ENCODE results near the gene BLTP2.
"Not testable (repeated sequence)": the region's sequence is repeated elsewhere in the genome, so short reads cannot be mapped to it uniquely, and the experiment has no call there.

Gene BLTP2

DNA sequence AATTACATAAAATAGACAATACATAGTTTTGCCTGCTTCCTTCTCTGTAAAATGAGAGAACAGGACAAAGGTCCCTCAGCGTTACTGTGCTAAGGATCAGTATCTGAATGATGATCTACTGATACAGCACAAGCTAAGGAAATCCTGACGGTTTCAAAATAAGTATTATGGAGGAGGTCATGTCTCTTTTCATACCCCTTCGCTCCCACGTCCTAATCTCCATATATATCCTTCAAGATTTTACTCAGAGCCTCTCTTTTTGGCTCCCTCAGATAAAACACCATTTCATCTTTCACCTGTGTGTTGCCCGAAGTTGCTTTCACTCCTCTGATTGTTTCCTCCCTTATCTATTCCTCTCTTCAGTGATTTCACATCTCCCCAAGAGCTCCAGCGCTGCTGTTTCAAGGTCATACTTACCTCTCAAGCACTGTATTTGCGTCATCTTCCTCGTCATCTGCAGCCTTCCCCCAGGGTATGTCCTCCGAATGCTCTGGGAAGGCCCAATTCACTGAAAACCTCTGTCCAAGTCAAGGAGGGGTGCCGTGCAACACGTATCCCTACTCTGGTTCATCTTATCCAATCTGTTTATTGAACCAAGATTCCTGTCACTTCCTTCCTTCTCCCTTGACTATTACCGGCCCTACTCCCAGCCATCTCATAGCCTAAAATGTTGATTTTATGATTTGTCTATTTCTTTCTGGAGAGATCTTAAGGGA, 1.2 kb upstream of the BLTP2 start:
- DNase-seq (ENCODE audit: low read depth, low spot score): no peak

DNA sequence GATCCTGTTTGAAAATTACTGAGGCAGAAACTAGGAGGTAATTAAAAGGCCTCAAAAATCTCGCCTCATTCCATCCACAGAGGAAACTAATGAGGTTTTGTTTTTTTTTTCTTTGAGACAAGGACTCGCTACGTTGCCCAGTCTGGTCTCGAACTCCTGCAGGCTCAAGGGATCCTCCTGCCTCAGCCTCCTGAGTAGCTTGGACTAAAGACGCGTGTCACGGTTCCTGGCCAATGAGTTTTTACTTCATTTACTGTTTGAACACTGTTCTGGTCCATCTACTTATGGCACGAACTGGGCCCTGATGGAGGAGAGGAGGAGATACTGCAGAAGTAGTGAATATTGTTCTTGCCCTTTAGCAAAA, 600 bp upstream of the BLTP2 start:
- no peak for DNase-seq (ENCODE audit: low read depth, low spot score)

DNA sequence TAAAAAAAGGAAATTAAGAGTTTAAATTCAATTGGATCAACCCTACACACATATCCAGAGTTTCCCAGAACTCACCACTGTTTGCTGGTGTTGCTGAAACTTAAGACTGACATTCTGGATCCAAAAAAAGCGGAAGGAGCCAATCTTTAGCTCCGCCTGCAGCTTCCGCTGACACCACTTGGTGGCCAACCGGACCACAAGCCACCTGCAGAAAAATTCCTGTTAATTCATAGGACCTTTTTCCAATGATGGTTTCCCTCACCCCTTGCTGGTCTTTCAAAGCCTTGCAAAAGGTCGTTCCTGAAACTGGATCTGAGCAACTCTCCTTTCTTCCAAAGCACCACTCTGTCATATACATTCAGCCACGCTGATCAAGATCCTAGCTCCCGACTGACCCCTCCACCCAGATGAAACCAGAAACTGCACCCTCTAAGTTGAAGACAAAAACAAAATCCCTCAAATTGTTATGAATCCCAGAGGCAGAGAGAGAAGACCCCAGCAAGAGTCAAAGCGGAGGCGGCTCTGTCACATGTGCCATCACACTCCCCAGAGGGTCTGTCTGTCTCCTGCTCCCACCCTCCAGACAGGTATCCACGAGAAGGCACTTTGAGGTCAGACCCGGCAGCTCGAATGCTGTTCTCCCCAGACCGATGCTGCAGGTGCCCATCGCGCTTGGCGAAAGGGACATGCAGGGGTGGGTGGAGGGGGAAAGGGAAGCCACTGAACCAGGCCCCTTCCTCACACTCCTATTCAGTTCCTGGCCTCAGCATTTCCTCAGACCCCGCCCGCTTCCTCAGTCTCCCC, 773 bp downstream of the BLTP2 start:
- peak; percentile 7 for DNase-seq (ENCODE audit: low read depth, low spot score)

DNA sequence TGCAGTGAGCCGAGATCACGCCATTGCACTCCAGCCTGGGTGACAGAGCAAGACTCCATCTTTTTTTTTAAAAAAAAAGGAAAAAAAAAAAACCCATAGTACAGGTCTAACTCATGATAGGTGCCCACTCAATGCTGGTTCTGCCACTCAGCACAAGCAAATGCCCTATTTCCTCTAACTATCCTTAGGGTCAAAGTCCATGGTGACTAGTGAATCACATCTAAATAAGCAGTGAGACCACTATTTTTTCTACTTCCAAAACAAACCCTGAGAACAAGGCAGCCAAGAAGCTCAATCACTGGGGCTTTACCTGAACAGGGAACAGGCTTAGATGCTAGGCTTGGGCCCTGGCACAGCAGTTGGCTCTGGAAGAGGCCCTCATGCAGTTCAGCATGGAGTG, 3.4 kb downstream of the BLTP2 start:
- no peak for DNase-seq (ENCODE audit: low read depth, low spot score)

DNA sequence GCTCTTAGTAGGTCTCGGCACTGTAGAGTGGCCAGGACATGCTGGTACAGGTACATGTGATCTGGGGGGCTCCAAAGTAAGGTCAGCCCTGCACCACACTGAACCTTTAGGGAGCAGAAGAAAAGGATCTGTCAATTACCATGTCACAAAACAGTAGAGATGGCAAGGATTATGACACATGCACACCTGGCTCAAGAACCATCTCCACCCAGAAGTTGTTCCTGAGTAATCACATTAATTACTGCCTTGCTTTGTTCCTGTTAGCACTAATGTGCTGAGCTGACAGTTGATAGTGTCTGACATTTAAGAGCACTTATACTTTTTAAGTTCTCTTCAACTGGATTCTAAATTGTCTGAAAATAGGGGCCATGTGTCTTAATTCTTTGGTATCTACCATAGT, 9.5 kb downstream of the BLTP2 start:
- DNase-seq (ENCODE audit: low read depth, low spot score): no peak

DNA sequence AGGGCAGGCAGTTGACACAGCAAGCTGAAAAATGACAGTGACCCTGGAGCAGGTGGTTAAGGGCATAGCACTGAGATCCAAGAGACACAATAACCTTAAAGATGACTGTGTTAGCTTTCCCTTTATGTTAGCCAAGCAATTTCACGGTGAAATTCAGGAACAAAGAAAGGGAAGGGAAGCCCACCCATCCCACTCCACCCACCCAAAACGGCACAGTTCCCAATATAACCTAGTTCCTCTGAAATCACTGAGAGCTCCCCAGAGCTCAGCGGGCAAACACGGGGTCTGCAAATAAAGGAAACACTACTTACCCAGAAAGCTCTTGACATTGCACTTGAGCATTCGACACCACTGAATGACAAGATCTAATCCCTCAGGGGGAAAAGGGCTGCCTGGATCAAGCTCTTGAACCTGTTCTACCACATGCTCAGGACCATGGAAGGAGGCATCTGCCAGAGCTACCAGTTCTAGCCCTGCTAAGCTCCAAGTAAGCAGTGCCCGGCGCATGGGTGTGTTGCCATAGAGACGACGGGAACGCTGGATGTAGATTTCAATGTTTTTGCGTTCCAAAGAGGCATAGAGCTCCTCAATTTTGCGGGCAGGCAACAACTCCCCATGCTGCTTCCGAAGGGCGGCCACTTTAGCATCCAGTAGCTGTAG, 10.6 kb downstream of the BLTP2 start:
- no peak for DNase-seq (ENCODE audit: low read depth, low spot score)

DNA sequence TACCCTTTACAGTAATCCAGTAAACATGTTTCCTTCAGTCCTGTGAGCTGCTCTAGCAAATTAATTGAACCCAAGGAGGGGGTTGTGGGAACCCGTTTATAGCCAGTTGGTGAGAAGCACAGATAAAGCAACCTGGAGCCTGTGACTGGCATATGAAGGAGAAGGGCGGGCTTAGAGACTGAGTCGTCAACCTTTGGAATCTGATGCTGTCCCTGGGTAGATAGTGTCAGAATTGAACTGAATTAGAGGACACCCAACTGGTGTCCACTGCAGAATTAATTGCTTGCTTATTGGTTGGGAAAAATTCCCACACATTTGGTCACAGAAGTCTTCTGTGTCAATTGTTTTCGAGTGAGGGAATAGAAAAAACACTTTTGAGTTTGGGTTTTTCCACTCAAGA, 18.1 kb downstream of the BLTP2 start:
- no peak for DNase-seq (ENCODE audit: low read depth, low spot score)

DNA sequence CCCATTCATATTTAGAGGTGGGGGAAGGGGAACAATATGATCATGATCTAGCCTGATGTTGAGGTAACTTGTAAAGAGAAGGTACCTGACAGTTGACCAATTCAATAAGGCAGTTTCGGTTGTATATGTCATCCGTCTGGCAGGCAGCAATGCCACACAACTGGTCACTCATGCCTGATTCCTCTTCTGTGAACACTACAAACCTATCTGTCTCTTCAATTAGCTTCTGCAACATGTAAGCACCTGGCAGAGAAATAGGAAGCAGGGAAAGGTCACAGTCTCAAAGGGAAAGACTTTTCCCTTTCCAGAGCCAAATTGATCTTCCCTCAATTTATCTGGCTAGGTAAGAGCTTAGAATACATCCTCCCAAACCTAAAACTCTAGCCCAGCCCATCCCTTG, 20.8 kb downstream of the BLTP2 start:
- no peak for DNase-seq (ENCODE audit: low read depth, low spot score)

DNA sequence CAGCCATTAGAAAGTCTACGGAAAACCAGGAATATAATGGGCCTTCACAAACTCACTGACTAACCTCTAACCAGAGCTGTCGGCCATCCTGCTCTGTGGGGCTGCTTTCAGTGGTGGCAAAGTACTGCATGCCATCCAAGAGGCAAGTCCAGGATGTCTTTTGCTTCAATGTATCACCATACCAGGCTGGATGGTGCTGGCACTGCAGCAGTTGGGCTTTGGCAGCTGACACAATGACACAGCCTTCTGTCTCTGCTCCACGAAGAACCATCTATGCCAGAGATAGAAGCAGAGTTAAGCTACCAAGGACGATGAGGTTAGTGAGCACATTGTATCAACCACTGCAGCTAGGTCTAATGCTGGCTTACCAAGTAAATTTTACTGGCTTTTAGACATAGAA, 21.3 kb downstream of the BLTP2 start:
- no peak for DNase-seq (ENCODE audit: low read depth, low spot score)

DNA sequence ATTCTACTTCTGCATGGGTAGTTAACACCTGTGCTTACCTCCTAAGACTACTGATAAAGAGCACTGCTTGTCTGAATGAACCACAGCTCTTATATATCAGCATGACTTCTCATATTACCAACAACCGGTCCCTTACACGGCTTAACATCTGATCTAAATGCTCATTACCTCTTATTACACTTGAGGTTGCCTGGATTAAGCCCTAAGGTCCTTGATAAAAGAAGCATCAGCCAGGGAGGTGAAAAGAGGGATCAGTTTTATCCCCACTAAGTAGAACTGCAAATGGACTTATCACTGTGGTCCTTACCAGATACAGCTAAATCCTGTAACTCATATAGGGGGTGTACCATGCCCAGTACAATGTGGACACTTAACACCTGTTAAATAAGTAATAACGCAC, 22.8 kb downstream of the BLTP2 start:
- no peak for DNase-seq (ENCODE audit: low read depth, low spot score)

DNA sequence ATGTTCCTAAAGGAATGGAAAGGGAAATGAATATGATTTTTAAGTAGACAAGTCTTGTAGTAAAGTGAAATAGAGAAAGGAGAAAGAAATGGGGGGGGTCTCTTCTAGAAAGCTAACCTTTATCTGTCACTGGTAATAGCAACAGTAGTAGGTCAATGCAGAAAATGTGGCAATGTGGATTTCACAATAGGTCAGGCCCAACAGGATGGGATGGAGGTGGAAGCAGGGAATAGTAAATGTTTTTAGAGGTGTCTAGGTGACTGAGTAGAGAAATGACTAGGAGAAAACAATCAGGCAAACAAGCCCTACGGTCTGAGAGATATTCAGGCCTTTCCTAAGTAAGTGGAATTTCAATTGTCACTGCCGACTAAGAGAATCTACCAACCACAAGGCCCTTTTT, 24.9 kb downstream of the BLTP2 start:
- DNase-seq (ENCODE audit: low read depth, low spot score): no peak

DNA sequence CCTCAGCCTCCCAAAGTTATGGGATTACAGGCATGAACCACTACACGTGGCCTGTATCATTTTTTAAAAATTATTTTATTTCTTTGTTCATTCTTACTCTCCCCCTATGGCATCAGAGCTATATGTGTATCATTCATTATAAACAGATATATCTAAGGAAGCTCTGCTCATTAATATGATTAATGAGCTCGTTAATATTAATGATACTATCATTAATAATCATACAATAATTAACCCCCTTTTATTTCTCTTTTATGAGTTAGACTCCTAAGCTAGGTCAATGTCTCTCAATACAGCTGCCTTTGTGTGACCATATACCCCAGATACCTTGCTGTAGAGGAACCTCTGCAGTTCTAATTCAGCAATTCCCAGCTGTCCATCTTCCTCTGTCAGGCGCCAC, 26.5 kb downstream of the BLTP2 start:
- no peak for DNase-seq (ENCODE audit: low read depth, low spot score)

DNA sequence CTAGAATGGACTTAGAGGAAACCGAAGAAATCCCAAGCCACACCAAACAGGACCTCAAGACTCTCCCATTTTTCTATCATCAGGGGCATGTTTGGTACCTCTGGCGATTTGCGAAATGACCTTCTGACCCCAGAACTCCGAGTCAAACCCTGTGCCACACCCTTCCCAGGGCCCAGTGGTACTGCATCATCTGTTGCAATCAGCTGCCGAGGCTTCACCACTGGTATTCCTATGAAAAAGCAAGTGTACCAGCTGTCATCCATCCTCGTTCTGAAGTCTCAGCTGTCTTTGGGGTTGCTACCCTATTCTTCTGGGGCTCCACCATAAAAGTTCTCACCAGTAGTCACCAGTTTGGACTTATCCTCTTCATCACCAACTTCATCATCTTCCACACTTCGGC, 28.7 kb downstream of the BLTP2 start:
- no peak for DNase-seq (ENCODE audit: low read depth, low spot score)

DNA sequence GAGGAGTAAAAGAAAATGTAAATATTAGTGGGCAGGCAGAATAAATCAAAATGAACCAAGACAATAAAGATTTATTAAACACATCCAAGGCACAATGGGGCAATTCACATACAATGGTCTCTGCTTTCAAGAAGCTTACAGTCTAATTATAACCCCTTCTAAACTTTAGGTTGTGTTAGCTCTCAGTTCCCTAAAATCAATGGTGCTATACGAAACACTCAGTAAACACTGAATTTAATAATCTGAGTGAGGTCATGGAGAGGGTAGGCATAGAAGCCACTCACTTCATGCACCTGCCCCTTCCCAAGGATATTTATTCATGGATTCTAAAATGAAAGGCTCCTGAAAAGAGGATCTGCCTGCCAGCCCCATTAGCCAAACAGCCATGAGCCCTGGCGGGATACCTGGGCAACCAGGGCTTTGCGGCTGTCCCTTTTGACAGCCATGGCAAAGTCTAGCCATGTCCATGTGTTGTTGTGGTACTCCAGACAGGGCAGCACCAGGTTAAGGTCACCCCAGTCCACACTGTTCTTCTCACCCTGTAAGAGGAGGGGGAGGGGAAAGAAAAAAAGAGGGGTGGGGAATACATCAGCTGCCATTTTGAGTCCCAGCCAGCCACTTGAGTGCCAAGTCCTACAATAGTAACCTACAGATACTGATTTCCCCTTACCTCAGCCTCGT, 29.6 kb downstream of the BLTP2 start:
- no peak for DNase-seq (ENCODE audit: low read depth, low spot score)

DNA sequence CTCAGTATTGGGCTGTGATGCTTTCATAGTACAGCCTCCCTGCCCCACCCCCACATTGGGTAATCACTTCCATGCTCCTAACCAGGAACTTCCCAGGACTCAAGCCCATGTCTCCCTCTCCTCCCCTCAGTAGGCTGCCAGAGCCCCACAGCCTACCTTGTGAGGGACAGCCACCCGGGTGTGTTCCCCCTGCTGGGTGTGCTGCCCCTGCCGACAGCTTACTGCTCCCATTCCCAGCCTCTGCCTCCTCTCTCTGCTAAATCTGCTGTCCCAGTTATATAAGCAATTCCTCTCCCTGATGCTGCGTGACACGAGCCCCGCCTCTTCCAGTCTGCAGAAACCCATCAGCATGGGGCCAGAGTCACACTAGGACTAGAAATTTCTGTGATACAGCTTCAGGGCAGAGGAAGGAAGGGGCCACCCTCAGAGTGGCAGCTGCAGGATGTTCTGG, 31.0 kb downstream of the BLTP2 start, which contains the start of gene RSKR:
Gene RSKR (minus strand): TSS at position 255 of the 451 bp plus-strand sequence. CDS start 24 bp downstream, at position 231.
- DNase-seq (ENCODE audit: low read depth, low spot score): no peak

DNA sequence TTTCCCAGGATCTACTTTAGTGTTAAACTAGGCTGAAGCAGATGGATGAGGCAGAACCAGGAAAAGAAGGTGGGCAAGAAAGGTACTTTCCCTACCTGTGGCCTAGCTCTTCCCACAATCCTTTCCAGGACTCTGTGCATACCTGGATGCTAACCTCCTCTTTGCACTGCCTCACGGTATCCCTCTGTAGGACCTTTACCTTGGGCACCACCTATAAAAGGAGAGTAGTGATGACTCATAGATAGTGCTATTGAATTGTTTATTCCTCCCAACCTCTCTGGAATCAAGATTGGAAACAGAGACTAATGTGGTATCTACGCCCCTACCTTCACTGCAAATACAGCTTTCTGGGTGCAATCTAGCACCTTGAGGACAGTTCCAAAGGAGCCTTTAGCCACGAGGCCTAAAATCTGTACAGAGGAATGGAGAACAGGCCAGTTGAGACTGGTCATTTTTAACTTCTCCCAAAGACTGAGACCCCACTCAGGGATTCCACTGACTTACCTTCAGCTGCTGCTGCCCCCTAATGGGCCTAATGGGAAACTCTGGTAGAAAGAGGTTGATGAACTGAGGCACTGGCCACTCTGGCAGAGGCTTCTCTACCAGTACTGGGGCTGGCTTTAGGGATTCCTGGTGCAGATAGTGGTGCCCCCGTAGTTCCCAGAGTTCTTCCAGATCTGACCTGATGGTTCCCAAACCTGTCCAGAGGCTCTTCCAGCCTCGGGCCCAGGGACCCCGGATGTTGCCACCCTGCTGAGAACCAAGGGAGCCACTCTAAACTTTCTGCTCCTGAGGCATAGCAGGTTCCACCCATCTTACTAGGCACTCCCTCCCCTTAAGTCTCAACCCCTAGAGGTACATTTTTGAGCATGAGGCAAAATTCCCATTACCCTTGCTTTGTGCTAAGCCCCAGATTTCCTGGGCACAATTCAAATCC, 31.8 kb downstream of the BLTP2 start:
- DNase-seq (ENCODE audit: low read depth, low spot score): peak; percentile 18

DNA sequence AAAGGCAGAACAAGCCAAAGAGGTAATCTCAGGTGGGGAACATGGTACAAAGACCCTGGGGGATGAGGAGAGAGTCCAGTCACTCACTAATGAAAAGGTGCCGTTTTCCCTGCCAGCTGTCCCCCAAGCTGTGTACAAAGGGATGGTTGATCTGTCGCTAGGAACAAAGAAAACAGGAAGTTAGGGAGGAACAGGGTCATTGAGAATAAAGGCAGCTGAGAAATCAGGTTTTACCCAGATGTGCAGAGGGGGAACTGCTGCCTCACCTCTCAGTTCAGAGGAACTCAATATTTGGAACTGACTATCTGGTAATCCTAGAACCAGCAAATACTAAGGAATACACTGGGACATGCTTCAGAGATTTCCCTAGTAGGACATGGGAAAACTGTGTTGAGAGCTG, 32.4 kb downstream of the BLTP2 start:
- DNase-seq (ENCODE audit: low read depth, low spot score): no peak

DNA sequence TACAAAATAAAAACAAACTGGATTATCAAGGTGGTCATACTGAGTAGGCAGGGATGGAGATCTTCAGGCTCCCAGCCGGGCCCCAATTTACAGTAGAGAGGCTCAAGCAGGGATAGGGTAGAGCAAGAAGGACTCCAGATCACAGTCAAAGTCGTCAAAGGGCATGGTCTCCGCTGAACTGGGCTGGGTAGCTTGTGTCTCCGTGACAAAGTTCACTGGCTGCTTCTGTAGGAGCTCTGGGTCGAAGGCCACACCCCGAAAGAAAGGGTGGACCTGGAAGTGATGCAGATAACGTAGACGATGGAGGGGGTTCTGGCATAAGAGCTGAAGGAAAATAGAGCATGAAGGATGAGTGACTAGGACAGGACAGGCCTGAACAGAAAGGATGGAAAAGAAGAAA, 34.6 kb downstream of the BLTP2 start:
- DNase-seq (ENCODE audit: low read depth, low spot score): no peak

DNA sequence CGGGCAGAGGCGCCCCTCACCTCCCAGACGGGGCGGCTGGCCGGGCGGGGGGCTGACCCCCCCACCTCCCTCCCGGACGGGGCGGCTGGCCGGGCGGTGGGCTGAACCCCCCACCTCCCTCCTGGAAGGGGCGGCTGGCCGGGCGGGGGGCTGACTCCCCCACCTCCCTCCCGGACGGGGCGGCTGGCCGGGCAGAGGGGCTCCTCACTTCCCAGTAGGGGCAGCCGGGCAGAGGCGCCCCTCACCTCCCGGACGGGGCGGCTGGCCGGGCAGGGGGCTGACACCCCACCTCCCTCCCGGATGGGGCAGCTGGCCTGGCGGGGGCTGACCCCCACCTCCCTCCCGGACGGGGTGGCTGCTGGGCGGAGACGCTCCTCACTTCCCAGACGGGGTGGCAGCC, 40.9 kb downstream of the BLTP2 start:
- DNase-seq (ENCODE audit: low read depth, low spot score): not testable (repeated sequence)

DNA sequence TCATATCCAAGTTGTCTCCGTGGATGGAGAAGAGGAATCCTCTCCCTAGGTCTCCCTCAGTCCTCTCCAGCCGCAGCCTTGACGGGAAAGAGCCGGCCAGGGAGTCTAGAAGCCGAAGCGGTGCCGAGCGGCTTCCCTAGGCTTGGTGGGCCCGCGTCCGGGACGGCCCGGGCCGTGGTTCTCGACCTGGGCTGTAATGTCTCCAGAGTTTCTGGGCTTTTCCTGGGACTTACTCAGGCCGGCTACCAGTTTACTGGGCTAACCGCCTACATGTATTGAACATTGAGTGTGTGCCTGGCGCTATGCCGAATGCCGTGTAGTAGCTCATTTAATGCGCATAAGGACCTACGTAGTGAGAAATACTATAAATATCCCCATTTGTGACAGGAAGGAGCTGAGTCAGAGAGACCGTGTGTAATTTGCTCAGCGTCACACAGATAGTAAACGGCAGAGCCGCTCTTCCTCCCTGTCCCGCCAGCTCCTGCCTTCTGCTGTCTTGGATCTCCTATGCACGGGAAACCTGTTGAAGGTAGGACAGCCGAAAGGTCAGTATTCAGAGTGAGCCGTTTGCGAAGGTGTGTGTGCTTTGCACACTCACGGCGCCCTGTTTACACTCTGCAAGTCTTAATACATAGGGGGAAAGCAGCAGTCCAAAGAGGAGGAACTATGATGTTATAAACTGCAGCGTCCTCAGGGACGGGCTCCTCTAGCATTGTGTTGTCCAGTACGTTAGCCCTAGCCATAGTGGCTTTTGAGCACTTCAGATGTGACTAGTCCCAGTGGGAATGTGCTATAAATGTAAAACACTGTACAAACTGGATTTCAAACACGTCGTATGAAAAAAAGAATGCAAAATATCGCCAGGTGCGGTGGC, 45.4 kb downstream of the BLTP2 start:
- DNase-seq (ENCODE audit: low read depth, low spot score): peak; percentile 26

Data from smooth muscle cell of the brain vasculature (primary cell).